ENCODE measurements around the gene TXNL4B. TPM values are rescaled to one million over a fixed set of nuclear protein-coding genes. Genes with fewer than 3 reads are reported as not detected.

The TXNL4B gene
- total RNA-seq, 1 experiment from 2014 or later, result 12.2 TPM

GRCh38 chr16:72044825-72045359, 48.5 kb downstream of the TXNL4B start:
- Histone ChIP-seq H3K4me1 (replicated peaks; ENCODE audit: insufficient read depth) (no peaks in the 10 kb centered on the region), H3K9me3 (ENCODE audit: insufficient read depth, low read depth) (peaks cover 4% of the 10 kb centered on the region; the same call in 1 of the 2 replicates), H3K27ac (no peak overlapping the region), H3K79me2 (ENCODE audit: low read depth) (no peaks in the 10 kb centered on the region), H4K20me1 (ENCODE audit: insufficient read depth) (no peaks in the 10 kb centered on the region), H3K27me3 (ENCODE audit: insufficient read depth, low read depth) (0 out of 2 replicates have a peak, but pooled peaks cover 2% of the 10 kb centered on the region), H2AFZ (no peak overlapping the region), H3K4me2 (no peak overlapping the region), H3K4me3 (no peak overlapping the region), H3K9me2 (ENCODE audit: insufficient read depth) (no peaks in the 10 kb centered on the region), H3F3A (ENCODE audit: insufficient read depth, low read depth) (no peaks in the 10 kb centered on the region), H3K36me3 (ENCODE audit: low read depth) (no peaks in the 10 kb centered on the region)
- intact Hi-C loops (cut with micrococcal nuclease; ENCODE audit: unreplicated experiment), result no loop called here
- DNase-seq, result no peak
- ChIA-PET CTCF (no interaction called here), POLR2A (ENCODE audit: unreplicated experiment) (no interaction called here)
- no TSS peak for BruUV-seq (replicated peaks)
- no peak for TF ChIP-seq EZH2 (IDR thresholded peaks at IDR 0.05; ENCODE audit: low read depth)

DNA sequence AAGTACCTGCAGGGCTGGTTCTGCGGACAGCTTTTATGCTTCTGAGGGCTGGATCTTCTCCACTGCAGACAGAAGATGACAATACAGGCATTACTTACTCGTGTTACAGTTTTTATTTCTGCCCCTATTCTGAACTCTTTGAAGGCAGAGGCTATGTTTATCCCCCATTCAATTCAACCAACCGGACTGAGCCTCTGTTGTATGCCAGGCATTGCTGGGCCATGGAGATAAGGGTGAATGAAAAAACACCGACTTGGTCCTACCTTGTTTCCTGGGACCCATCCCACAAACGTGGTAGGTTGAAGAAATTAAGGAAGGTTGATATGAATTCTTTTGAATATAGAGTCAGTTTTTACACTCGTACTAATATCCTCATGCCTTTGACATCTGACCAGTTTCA, 49.1 kb downstream of the TXNL4B start:
- no TSS peak for BruUV-seq (replicated peaks)
- Histone ChIP-seq H4K20me1 (ENCODE audit: insufficient read depth) (no peaks in the 10 kb centered on the region), H3K9me3 (ENCODE audit: insufficient read depth, low read depth) (peaks cover 4% of the 10 kb centered on the region; the same call in 1 of the 2 replicates), H3K4me3 (no peak overlapping the region), H3K79me2 (ENCODE audit: low read depth) (no peaks in the 10 kb centered on the region), H3K9me2 (ENCODE audit: insufficient read depth) (no peaks in the 10 kb centered on the region), H2AFZ (no peak overlapping the region), H3F3A (ENCODE audit: insufficient read depth, low read depth) (no peaks in the 10 kb centered on the region), H3K27ac (no peak overlapping the region), H3K4me1 (replicated peaks; ENCODE audit: insufficient read depth) (no peaks in the 10 kb centered on the region), H3K27me3 (ENCODE audit: insufficient read depth, low read depth) (0 out of 2 replicates have a peak, but pooled peaks cover 2% of the 10 kb centered on the region), H3K36me3 (ENCODE audit: low read depth) (no peaks in the 10 kb centered on the region), H3K4me2 (no peak overlapping the region)
- CTCF ChIA-PET, result no interaction called here
- no peak for DNase-seq
- POLR2A ChIA-PET (ENCODE audit: unreplicated experiment), result no interaction called here
- TF ChIP-seq EZH2 (IDR thresholded peaks at IDR 0.05; ENCODE audit: low read depth), result no peak
- no peak for TF ChIP-seq CTCF (conservative IDR thresholded peaks at IDR 0.05)
- intact Hi-C loops (cut with micrococcal nuclease; ENCODE audit: unreplicated experiment), result no loop called here

- TF ChIP-seq EZH2 (IDR thresholded peaks at IDR 0.05; ENCODE audit: low read depth) (no peak), CTCF (conservative IDR thresholded peaks at IDR 0.05) (no peak)
- ChIA-PET CTCF (no interaction called here), POLR2A (ENCODE audit: unreplicated experiment) (no interaction called here)
- H3K4me1 ChIP-seq (replicated peaks; ENCODE audit: insufficient read depth), result no peaks in the 10 kb centered on the region
- H2AFZ ChIP-seq, result no peak overlapping the region
- H3K27ac ChIP-seq, result no peak overlapping the region
- H3K27me3 ChIP-seq (ENCODE audit: insufficient read depth, low read depth), result 0 out of 2 replicates have a peak, but pooled peaks cover 2% of the 10 kb centered on the region
- H3K9me2 ChIP-seq (ENCODE audit: insufficient read depth), result no peaks in the 10 kb centered on the region
- no peaks in the 10 kb centered on the region for H3K79me2 ChIP-seq (ENCODE audit: low read depth)
- H3K36me3 ChIP-seq (ENCODE audit: low read depth), result no peaks in the 10 kb centered on the region
- intact Hi-C loops (cut with micrococcal nuclease; ENCODE audit: unreplicated experiment), result no loop called here
- no peak overlapping the region for H3K4me2 ChIP-seq
- H4K20me1 ChIP-seq (ENCODE audit: insufficient read depth), result no peaks in the 10 kb centered on the region
- H3K9me3 ChIP-seq (ENCODE audit: insufficient read depth, low read depth), result no peaks in the 10 kb centered on the region; the same call in 1 of the 2 replicates
- H3K4me3 ChIP-seq, result no peak overlapping the region
- H3F3A ChIP-seq (ENCODE audit: insufficient read depth, low read depth), result no peaks in the 10 kb centered on the region
- DNase-seq, result no peak
- no TSS peak for BruUV-seq (replicated peaks)
Observed at GRCh38 chr16:72043539-72043938, 49.9 kb downstream of the TXNL4B start.

- no peak overlapping the region for H2AFZ ChIP-seq
- no peak overlapping the region for H3K4me2 ChIP-seq
- H4K20me1 ChIP-seq (ENCODE audit: insufficient read depth), result no peaks in the 10 kb centered on the region
- no peaks in the 10 kb centered on the region for H3K36me3 ChIP-seq (ENCODE audit: low read depth)
- H3K79me2 ChIP-seq (ENCODE audit: low read depth), result no peaks in the 10 kb centered on the region
- ChIA-PET POLR2A (ENCODE audit: unreplicated experiment) (no interaction called here), CTCF (no interaction called here)
- no peak for DNase-seq
- H3K4me1 ChIP-seq (replicated peaks; ENCODE audit: insufficient read depth), result no peaks in the 10 kb centered on the region
- TF ChIP-seq EZH2 (IDR thresholded peaks at IDR 0.05; ENCODE audit: low read depth) (no peak), CTCF (conservative IDR thresholded peaks at IDR 0.05) (no peak)
- no TSS peak for BruUV-seq (replicated peaks)
- no peak overlapping the region for H3K27ac ChIP-seq
- H3K9me3 ChIP-seq (ENCODE audit: insufficient read depth, low read depth), result no peaks in the 10 kb centered on the region
- no peaks in the 10 kb centered on the region for H3F3A ChIP-seq (ENCODE audit: insufficient read depth, low read depth)
- H3K27me3 ChIP-seq (ENCODE audit: insufficient read depth, low read depth), result 0 out of 2 replicates have a peak, but pooled peaks cover 2% of the 10 kb centered on the region
- intact Hi-C loops (cut with micrococcal nuclease; ENCODE audit: unreplicated experiment), result no loop called here
- no peak overlapping the region for H3K4me3 ChIP-seq
- H3K9me2 ChIP-seq (ENCODE audit: insufficient read depth), result no peaks in the 10 kb centered on the region
Observed at GRCh38 chr16:72043058-72043457, 50.4 kb downstream of the TXNL4B start.

Data from PC-9 (cell line).